ENCODE measurements around the gene C3orf18. TPM values are rescaled to one million over a fixed set of nuclear protein-coding genes. Genes with fewer than 3 reads are reported as not detected.

The C3orf18 gene
- total and polyA plus RNA-seq, 2 experiments from 2014 or later: 2.4 to 7.7 TPM

GRCh38 chr3:50524746-50525145, 42.8 kb downstream of the C3orf18 start (continued):
- no peak for TF ChIP-seq ZNF462 (CRISPR knock-in tag; IDR thresholded peaks at IDR 0.05)

- Mint-ChIP-seq H3K36me3 (ENCODE audit: low read depth) (no peaks in the 10 kb centered on the region), H3K9me3 (no peaks in the 10 kb centered on the region), H3K27me3 (ENCODE audit: insufficient read depth, low read depth, poor library complexity) (peaks cover 29% of the 10 kb centered on the region), H3K4me3 (no peak overlapping the region), H3K27ac (peak overlapping the region; percentile 56), H3K4me1 (peaks cover 65% of the 10 kb centered on the region)
- Histone ChIP-seq H3K4me3 (no peak overlapping the region), H4K20me1 (replicated peaks; ENCODE audit: insufficient read depth) (no peaks in the 10 kb centered on the region), H2AFZ (no peak overlapping the region), H3K4me1 (ENCODE audit: insufficient read depth) (peaks cover 41% of the 10 kb centered on the region), H3F3A (replicated peaks; ENCODE audit: low read depth) (peaks cover 3% of the 10 kb centered on the region; the same call in 1 of the 2 replicates), H3K36me3 (ENCODE audit: insufficient read depth) (no peaks in the 10 kb centered on the region; the same call in 1 of the 2 replicates), H3K27me3 (ENCODE audit: insufficient read depth) (no peaks in the 10 kb centered on the region), H3K79me2 (replicated peaks; ENCODE audit: insufficient read depth) (no peaks in the 10 kb centered on the region), H3K27ac (ENCODE audit: low read depth) (no peak overlapping the region), H3K9me2 (ENCODE audit: insufficient read depth) (no peaks in the 10 kb centered on the region), H3K4me2 (0 out of 2 replicates have a peak overlapping the region, but pooled peaks have one; percentile 38)
- no peak for DNase-seq (ENCODE audit: low spot score)
- no peak for ATAC-seq
- TF ChIP-seq CREB1 (CRISPR knock-in tag; IDR thresholded peaks at IDR 0.05; ENCODE audit: low read depth): no peak
- no peak for TF ChIP-seq STAT1 (IDR thresholded peaks at IDR 0.05; ENCODE audit: unreplicated experiment)
- no peak for TF ChIP-seq EZH2 (IDR thresholded peaks at IDR 0.05; ENCODE audit: low read depth, unreplicated experiment)
- no peak for TF ChIP-seq POLR2AphosphoS5 (IDR thresholded peaks at IDR 0.05; ENCODE audit: low read depth)
- no peak for TF ChIP-seq EZH2phosphoT487 (IDR thresholded peaks at IDR 0.05; ENCODE audit: unreplicated experiment)
- TF ChIP-seq REST (IDR thresholded peaks at IDR 0.05; ENCODE audit: unreplicated experiment): no peak
- no peak for TF ChIP-seq ZNF114 (CRISPR knock-in tag; IDR thresholded peaks at IDR 0.05)
- TF ChIP-seq CTCF (conservative IDR thresholded peaks at IDR 0.05; ENCODE audit: low read depth in 2 of 2): no peak
- no peak for TF ChIP-seq JUNB (IDR thresholded peaks at IDR 0.05; ENCODE audit: unreplicated experiment)
Measured at GRCh38 chr3:50523279-50523811, 44.2 kb downstream of the C3orf18 start.

Data from GM23338 (cell line).